ENCODE data around the gene FAM25G.
"Not testable (repeated sequence)": the region's sequence is repeated elsewhere in the genome, so short reads cannot be mapped to it uniquely, and the experiment has no call there.

The FAM25G gene

GRCh38 chr10:47465216-47465917, 26.1 kb downstream of the FAM25G start:
- not testable (repeated sequence) for DNase-seq (ENCODE audit: low spot score)

DNA sequence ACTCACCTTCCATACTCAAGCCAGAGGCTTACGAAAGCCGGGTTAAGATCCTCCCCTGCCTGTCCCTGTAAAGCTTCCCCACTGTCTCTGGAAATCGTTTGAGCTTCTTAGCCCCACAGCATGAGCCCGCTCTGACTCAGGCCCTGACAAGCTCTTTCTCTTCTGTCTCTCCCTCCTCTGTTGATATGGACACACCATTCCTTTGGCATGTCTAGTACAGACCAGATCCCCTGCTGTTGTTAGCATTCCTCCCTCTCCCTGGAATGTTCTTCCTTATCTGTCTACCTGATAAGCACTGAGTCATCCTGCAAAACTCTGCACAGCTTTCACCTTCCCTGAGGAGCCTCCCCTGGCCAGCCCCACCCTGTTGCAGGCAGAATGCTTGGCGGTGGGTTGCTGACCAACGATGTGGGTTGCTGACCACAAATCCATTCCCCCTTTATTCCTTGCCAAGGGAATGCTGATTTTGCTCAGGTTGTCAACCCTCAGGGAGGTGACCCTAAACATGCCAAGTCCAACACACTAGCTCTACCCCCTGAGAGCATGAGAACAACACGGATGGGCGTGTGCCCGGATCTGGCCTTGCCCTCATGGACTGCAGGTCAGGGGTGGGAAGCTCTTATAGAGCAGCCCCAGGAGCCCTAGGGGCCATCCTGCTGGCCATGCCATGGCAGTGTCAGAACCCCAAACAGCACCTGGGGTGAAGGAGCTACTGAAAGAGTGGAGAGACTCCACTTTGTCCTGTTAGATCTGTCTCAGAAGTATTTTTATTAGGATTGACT, 28.7 kb downstream of the FAM25G start:
- not testable (repeated sequence) for DNase-seq (ENCODE audit: low spot score)

DNA sequence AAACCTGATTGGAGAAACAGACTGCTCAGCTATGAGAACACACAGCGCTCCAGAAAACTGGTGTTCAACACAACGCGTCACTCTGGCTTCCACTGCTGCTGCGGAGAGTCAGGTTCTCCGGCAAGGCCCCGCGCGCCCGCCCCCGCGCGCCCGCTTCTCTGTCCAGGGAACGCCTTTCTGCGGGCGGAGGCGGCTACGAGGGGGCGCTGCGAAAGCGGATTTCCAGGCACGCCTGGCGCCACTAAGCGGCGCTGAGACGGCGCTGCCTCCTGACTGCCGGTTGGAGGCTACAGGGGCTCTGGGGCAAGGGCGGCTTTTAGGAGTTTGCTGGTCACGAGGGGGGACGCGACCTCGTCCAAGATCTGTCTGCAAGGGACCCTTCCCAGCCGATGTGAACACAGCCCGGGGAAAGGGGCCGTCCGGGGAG, 30.2 kb downstream of the FAM25G start:
- DNase-seq (ENCODE audit: low spot score), result not testable (repeated sequence)

GRCh38 chr10:47458466-47459154, 32.9 kb downstream of the FAM25G start:
- DNase-seq (ENCODE audit: low spot score), result peak; percentile 81

DNA sequence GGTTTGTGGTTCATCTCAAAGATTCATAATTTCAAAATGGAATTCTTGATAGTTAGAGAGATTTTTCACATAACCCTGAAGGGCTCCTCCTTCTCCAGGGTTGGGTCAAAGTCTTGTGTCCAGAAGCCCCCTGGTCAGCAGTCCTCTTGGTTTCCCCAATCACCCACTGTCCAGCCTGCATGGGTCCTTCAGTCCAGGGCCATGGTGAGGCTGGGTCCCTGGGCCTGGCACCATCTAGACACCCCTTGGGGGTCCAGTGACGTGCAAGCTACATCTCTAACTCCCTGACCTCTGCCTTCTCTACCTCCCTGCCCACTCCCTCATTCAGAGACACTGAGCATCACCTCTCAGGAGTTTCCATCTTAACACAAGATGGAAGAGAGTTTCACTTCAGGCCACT, 33.7 kb downstream of the FAM25G start:
- DNase-seq (ENCODE audit: low spot score), result no peak

- DNase-seq (ENCODE audit: low spot score), result no peak
Observed at GRCh38 chr10:47457528-47457820, 34.0 kb downstream of the FAM25G start.

DNA sequence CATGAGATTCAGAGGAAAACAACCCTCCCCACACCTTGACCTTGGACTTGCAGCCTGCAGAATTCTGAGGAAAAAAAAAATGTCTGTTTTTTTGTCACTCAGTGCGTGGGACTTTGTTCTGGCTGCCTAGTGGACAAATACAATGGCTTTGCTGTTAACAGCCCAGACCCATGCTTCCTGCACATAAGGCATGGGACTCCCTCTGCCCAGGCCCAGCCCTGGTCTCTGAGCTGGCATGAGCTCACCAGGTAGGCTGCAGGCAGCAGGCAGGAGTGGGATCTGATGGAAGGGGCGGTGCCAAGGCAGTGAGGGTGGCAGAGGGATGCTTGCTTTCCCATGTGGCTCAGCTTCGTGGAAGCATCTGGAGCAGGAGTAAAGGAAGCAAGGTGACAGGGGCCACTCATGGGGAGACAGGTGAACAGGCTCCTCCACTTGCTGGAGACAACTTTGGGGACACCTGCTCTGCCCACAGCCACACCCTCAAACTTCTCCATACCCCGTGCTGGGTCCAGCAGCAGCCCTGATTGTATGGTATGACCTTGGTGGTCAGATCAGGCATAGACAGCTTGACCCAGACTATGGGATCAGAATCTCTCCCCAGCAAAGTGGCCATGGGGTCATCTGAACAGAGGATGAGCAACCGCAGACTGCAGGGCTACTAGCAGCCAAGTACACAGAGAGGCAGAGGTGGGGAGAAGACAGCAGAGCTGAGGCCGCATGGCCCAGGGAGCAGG, 34.5 kb downstream of the FAM25G start:
- DNase-seq (ENCODE audit: low spot score), result no peak

DNA sequence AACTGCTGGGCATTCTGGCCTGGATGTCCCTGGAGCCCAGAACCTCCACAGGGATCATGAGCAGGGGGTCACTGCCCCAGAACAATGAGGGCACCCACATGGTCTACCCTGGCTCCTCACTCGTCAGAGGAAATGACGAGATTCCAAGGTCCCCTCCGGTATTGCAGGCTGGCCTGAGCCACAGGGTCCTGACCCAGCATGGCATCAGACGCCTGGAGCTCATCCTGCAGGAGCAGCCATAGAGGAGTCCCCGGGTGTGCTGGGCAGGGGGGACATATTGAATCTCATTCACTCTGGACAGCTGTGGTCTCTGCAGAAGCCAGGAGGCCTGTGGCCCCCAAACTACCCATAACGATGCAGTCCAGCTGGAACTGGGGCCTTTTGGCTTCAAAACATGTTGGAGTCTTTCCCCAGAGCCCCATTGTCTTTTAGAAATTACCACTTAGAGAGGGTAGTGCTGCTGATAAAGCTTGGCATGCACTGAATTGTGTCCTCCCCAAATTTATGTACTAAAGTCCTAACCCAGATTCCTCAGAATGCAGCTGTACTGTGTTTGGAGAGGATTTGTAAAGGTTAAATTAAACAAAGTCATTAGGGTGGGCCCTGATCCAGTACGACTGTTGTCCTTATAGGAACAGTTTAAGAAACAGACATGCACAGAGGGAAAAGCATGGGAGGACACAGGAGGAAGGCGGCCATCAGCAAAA, 35.3 kb downstream of the FAM25G start:
- no peak for DNase-seq (ENCODE audit: low spot score)

- not testable (repeated sequence) for DNase-seq (ENCODE audit: low spot score)
Observed at GRCh38 chr10:47455350-47456078, 36.0 kb downstream of the FAM25G start.

DNA sequence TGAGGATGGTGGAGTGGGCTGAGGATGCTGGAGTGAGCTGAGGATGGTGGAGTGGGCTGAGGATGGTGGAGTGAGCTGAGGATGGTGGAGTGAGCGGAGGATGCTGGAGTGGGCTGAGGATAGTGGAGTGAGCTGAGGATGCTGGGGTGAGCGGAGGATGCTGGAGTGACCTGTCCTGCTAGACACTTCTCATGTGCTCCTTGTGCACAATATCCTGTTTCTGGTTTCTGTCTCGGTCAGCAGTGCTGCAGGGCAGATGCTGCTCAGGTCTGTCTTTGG, 36.8 kb downstream of the FAM25G start:
- DNase-seq (ENCODE audit: low spot score), result no peak

DNA sequence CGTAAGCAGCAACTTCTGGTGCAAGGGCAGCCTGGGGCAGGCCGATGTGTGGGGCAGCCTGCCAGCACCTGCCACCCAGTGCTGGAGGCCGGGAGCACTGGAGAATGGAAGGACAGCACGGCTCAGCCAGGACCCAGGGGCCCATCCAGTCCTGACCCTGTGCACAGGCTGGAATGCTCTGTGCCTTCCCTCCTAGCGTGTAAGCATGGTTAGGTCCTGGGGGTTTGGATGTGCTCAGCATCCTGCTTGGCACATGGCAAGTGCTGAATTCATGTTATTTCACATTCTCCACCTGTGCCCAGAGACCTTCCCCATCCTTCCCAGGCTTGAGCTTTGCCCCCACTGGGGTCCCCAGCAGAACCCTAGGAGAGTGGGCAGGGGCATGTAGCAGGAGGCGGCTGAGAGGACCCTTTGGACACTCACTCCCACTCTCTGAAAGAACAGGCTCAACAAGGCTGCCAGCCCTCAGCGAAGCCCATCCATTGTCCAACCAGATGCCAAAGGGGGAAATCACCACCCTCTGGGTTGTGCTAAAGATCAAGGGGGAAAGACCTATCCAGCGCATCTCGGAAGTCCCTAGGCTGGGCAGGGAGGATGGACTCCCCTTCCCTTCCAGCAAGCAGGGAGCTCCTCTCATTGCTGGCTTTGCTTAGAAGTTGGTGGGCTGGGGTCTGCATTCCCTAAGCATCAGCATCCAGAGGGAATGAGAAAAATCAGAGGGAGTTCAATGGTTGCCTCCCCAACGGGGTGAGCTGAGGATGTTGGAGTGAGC, 37.3 kb downstream of the FAM25G start:
- no peak for DNase-seq (ENCODE audit: low spot score)

DNA sequence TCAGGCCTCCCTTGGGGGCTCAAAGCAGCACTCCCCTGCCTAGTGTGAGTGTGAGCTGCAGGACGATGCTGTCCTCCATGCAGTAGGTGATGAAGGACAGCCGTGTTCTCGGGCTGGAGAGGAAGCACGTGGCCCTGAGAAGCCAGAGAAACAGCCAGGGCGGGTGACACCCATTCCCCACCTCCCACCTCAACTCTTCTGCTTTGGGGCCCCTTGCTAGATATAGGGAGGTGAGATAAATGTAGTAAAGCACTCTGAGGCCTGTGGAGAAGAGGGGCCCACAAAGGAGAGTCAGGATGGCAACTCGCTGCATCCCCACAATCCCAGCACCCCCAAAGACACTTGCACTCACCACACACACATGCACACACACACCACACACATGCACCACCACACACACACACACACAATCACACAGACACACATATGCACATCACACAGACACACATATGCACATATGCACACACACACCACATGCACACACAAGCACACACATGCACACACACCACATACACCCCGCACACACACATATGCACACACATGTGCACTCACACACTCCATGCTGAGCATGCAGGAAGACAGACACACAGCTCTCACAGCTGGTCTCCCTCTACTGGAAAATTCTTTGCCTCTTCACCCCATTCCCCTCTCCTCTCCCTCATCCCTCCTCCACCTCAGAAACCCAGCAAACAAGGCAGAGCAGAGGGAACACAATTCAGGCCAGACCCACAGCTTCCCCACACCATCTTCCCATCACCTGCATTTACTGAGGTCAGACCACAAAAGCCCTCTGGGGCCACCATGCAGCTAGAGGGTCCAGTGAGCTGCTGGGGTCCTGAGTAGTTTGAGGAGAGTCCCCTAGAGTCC, 38.1 kb downstream of the FAM25G start:
- DNase-seq (ENCODE audit: low spot score), result no peak

DNA sequence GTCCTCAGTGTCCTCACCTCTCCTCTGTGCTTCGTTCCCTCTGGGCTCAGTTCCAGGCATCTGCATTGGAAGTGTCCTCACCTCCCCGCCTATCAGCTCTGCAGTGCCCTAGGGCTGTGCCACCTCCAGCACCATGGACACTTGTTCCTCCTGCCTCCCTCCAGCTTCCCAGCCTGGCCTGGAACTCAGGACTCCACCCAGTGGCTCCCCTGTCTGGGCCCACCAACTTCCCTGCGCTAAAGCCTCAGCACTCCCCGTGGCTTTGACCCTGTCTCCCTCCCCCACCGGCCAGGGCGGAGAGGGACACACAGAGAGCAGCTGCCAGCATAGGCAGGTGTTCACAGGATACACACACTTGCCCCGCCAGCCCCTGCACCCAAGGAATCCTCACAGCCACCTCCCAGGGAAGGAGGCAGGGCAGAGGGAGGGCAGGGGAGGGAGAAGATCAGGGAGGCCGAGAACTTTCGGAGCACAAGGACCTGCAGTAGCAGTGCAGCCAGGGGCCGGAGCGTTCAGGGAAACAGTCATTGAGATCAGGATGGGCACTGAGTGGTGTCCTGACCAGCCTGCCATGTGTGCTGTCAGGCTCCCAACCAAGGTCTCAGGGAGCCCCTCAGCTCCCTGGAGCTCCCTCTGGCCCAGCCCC, 38.9 kb downstream of the FAM25G start:
- DNase-seq (ENCODE audit: low spot score), result no peak

GRCh38 chr10:47451998-47452494, 39.5 kb downstream of the FAM25G start:
- DNase-seq (ENCODE audit: low spot score), result no peak

GRCh38 chr10:47451273-47451997, 40.1 kb downstream of the FAM25G start:
- no peak for DNase-seq (ENCODE audit: low spot score)

- no peak for DNase-seq (ENCODE audit: low spot score)
Observed at GRCh38 chr10:47450442-47450841, 41.1 kb downstream of the FAM25G start.

DNA sequence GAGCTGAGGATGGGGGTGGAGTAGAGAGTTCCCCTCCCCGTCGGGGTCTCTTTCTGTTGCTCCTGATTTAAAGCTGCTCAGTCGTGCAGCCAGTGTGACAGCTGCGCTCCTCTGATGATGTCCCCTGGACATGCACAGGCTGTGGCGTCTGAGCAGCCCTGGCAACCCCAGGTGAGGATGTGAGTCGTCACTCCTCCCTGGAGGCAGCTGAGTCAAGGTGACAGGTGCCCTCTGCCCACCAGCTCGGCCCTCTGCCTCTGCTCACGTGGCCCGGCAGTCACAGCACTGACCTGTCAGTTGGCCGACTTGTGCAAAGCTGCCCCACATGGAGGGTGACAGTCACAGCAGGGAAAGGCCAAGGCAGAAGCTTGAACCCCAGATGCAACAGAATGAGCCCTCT, 41.5 kb downstream of the FAM25G start:
- no peak for DNase-seq (ENCODE audit: low spot score)
